Measurements from ENCODE around the gene TCHP. TPM values are rescaled to one million over a fixed set of nuclear protein-coding genes. Genes with fewer than 3 reads are reported as not detected.

TCHP gene
- total RNA-seq, 1 experiment from 2014 or later = 13.3 TPM

DNA sequence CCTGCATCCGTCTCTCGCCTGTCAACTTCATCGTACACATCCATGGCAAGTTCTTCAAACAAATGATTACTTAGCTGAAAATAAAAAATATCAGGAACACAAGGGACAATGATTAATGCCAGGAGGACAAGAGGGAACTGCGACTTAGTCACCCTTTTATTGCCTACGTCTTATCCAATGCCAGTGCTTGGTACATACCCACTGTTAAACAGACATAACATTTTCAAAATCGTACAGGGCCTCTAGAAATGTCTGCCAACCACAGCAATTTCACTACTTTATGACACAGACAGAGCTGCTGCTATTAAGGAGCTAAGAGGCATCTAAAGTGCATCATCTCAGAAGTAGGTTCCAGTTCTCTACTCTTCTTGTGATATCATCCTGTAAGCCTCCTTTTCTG, 61.5 kb downstream of the TCHP start:
- H3K79me1 ChIP-seq (ENCODE audit: insufficient read depth, low read depth, low read length, poor library complexity, severe bottlenecking) = no peaks in the 10 kb centered on the region
- no peak overlapping the region for H2BK5ac ChIP-seq (ENCODE audit: insufficient read length, low read length)
- no peak overlapping the region for H2BK15ac ChIP-seq (ENCODE audit: low read depth, low read length)
- H3T11ph ChIP-seq (ENCODE audit: low read length) = no peak overlapping the region
- no peaks in the 10 kb centered on the region for H3K9me3 ChIP-seq (ENCODE audit: control insufficient read depth, low read depth, low read length)
- no peak overlapping the region for H4K8ac ChIP-seq (replicated peaks; ENCODE audit: insufficient read length, low read depth, low read length)
- H3K4ac ChIP-seq (ENCODE audit: low read depth, low read length) = no peak overlapping the region
- no peak overlapping the region for H3K14ac ChIP-seq (ENCODE audit: insufficient read depth, low read length)
- H2BK20ac ChIP-seq (ENCODE audit: low read depth, low read length, poor library complexity, severe bottlenecking) = no peak overlapping the region
- no peak overlapping the region for H2AK5ac ChIP-seq (ENCODE audit: insufficient read length, low read length)
- Mint-ChIP-seq H3K4me3 (no peak overlapping the region), H3K9me3 (no peaks in the 10 kb centered on the region), H3K27me3 (ENCODE audit: low read depth) (no peaks in the 10 kb centered on the region), H3K4me1 (no peaks in the 10 kb centered on the region), H3K27ac (no peak overlapping the region), H3K36me3 (ENCODE audit: insufficient read depth in 1 of 3, low read depth in 3 of 3) (peaks cover 7 to 44% (median 22%) of the 10 kb centered on the region in 3 experiments; a peak in 6 of 7 replicates)
- H3K27me3 ChIP-seq (ENCODE audit: insufficient read depth, low read length) = no peaks in the 10 kb centered on the region
- no CpG with 5 or more reads among the region's 6 CpGs for WGBS (ENCODE audit: extremely low coverage, insufficient read length, low lambda C conversion rate)
- no peak overlapping the region for H3K9ac ChIP-seq (ENCODE audit: extremely low read depth, insufficient read length, low read length)
- H3K4me2 ChIP-seq (ENCODE audit: insufficient read depth, insufficient read length, low read length) = no peak overlapping the region
- H3K18ac ChIP-seq (ENCODE audit: insufficient read length, low read depth, low read length) = no peak overlapping the region
- H4K20me1 ChIP-seq (ENCODE audit: control insufficient read depth, insufficient read depth, insufficient read length) = no peaks in the 10 kb centered on the region
- H2BK120ac ChIP-seq (ENCODE audit: low read depth, low read length, poor library complexity, severe bottlenecking) = no peak overlapping the region
- no peak overlapping the region for H3K56ac ChIP-seq (ENCODE audit: insufficient read length, low read depth, low read length)
- no peaks in the 10 kb centered on the region for H3K4me1 ChIP-seq (ENCODE audit: insufficient read depth, low read length)
- H3K27ac ChIP-seq (ENCODE audit: insufficient read length, low read depth, low read length) = no peak overlapping the region
- H3K23ac ChIP-seq (ENCODE audit: insufficient read length, low read depth, low read length) = no peak overlapping the region
- H3K79me2 ChIP-seq (ENCODE audit: insufficient read depth, low read length) = no peaks in the 10 kb centered on the region
- no peak overlapping the region for H4K91ac ChIP-seq (ENCODE audit: insufficient read length, low read depth, low read length)
- TF ChIP-seq, protein P1, sequence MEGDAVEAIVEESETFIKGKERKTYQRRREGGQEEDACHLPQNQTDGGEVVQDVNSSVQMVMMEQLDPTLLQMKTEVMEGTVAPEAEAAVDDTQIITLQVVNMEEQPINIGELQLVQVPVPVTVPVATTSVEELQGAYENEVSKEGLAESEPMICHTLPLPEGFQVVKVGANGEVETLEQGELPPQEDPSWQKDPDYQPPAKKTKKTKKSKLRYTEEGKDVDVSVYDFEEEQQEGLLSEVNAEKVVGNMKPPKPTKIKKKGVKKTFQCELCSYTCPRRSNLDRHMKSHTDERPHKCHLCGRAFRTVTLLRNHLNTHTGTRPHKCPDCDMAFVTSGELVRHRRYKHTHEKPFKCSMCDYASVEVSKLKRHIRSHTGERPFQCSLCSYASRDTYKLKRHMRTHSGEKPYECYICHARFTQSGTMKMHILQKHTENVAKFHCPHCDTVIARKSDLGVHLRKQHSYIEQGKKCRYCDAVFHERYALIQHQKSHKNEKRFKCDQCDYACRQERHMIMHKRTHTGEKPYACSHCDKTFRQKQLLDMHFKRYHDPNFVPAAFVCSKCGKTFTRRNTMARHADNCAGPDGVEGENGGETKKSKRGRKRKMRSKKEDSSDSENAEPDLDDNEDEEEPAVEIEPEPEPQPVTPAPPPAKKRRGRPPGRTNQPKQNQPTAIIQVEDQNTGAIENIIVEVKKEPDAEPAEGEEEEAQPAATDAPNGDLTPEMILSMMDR (conservative IDR thresholded peaks at IDR 0.05) = no peak
- H4K5ac ChIP-seq (ENCODE audit: insufficient read length, low read depth, low read length) = no peak overlapping the region
- H2BK12ac ChIP-seq (ENCODE audit: insufficient read length, low read depth, low read length) = no peak overlapping the region
- no peaks in the 10 kb centered on the region for H3K23me2 ChIP-seq (ENCODE audit: insufficient read length, low read depth, low read length, poor library complexity, severe bottlenecking)
- no peak for DNase-seq
- H2AFZ ChIP-seq (ENCODE audit: low read length) = no peak overlapping the region

Measured in H9 (cell line).